Gastroesophageal sphincter (tissue), 3 donors: Measurements from ENCODE around the gene SPATA45.

Experiments
- EP300 ChIP-seq: sonication (generic); formaldehyde crosslinking; IDR thresholded peaks from one replicate; pipeline ENCODE4 v1.6.1; 2017; ENCODE audit warnings: antibody characterized with exemption, mild to moderate bottlenecking
- POLR2A ChIP-seq, 2 donors: fragments of 450-650 bp; IDR thresholded peaks; one replicate each; pipeline ENCODE4 v1.6.1; 2017; ENCODE audit warnings: antibody characterized with exemption in 2 of 2, mild to moderate bottlenecking in 2 of 2, moderate library complexity in 1 of 2
- TF ChIP-seq, protein P1 (sequence below), 4 experiments: fragments of 200-600 bp in 2 of 4; fragments of 450-650 bp in 2 of 4; sonication (generic) in 1 of 4; IDR thresholded peaks; one replicate each; pipeline ENCODE4 v1.5.1; 2017 to 2019; ENCODE audit warnings: antibody characterized with exemption in 4 of 4, mild to moderate bottlenecking in 2 of 4, moderate library complexity in 2 of 4

DNA sequence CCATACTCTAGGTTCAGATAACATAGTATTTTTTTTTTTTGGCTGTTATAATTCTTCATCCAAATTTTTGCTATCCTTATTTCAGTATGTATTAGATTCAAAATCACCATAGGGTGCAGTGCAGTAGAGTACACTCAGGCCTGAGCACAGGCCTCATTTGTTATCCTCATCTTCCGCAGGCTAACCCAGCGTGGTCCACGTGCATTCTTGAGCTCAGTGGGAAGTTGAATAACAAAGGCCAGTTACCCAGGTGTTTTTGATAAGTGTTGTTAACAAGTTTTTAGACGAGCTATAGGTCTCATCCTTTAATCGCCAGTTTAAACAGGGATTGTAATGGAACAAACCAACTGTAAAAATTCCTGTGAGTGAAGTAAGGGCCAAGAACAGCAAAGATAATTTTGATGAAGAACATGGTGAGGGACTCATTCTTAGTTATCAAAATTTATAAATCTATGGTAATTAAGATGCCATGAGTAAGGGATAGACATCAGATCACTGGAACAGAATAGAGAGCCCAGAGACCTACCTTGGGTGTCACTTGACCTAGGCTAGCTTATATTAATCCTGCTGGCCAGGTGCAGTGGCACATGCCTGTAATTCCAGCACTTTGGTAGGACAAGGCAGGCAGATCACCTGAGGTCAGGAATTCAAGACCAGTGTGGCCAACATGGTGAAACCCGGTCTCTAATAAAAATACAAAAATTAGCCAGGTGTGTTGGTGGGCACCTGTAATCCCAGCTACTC lies 32.7 kb upstream of the SPATA45 start:
- no peak for TF ChIP-seq POLR2A (IDR thresholded peaks at IDR 0.05)
- TF ChIP-seq, protein P1, sequence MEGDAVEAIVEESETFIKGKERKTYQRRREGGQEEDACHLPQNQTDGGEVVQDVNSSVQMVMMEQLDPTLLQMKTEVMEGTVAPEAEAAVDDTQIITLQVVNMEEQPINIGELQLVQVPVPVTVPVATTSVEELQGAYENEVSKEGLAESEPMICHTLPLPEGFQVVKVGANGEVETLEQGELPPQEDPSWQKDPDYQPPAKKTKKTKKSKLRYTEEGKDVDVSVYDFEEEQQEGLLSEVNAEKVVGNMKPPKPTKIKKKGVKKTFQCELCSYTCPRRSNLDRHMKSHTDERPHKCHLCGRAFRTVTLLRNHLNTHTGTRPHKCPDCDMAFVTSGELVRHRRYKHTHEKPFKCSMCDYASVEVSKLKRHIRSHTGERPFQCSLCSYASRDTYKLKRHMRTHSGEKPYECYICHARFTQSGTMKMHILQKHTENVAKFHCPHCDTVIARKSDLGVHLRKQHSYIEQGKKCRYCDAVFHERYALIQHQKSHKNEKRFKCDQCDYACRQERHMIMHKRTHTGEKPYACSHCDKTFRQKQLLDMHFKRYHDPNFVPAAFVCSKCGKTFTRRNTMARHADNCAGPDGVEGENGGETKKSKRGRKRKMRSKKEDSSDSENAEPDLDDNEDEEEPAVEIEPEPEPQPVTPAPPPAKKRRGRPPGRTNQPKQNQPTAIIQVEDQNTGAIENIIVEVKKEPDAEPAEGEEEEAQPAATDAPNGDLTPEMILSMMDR (IDR thresholded peaks at IDR 0.05), result no peak
- TF ChIP-seq EP300, result no peak
